HEK293T (cell line): ENCODE measurements around the gene NIPSNAP3A.

Source experiments
- BHLHE40 ChIP-seq: fragments of 450-650 bp; IDR thresholded peaks from 2 replicates; pipeline ENCODE4 v1.6.1; 2016; ENCODE audit warnings: mild to moderate bottlenecking, moderate library complexity, borderline replicate concordance
- ELF4 ChIP-seq: fragments of 450-650 bp; IDR thresholded peaks from 2 replicates; pipeline ENCODE4 v1.6.1; 2017; ENCODE audit warnings: antibody characterized with exemption
- FOXK2 ChIP-seq: fragments of 450-650 bp; IDR thresholded peaks from 2 replicates; pipeline ENCODE4 v1.6.1; 2016; ENCODE audit warnings: mild to moderate bottlenecking

GRCh38 chr9:104779946-104780535 lies 32.6 kb downstream of the NIPSNAP3A start:
- no peak for TF ChIP-seq ELF4
- TF ChIP-seq FOXK2 = no peak
- no peak for TF ChIP-seq BHLHE40
